IgD-negative memory B cell (primary cell): ENCODE measurements around the gene APH1B. TPM values are rescaled to one million over a fixed set of nuclear protein-coding genes. Genes with fewer than 3 reads are reported as not detected.
A peak's percentile ranks its signal among the peaks of the same experiment; 100 is the strongest.

Experiments
- H3K27ac Mint-ChIP-seq, 3 donors: one replicate each; pipeline ENCODE4 v1.8.0; 2020 to 2022; ENCODE audit warnings: mild to moderate bottlenecking in 3 of 3, mixed read lengths in 3 of 3, moderate library complexity in 1 of 3
- H3K27me3 Mint-ChIP-seq: one replicate; pipeline ENCODE4 v1.8.0; 2021; ENCODE audit warnings: mixed read lengths
- H3K36me3 Mint-ChIP-seq: one replicate; pipeline ENCODE4 v1.8.0; 2020; ENCODE audit warnings: mild to moderate bottlenecking, mixed read lengths
- H3K4me1 Mint-ChIP-seq, 3 donors: one replicate each; pipeline ENCODE4 v1.8.0; 2020 to 2022; ENCODE audit warnings: mixed read lengths in 3 of 3, mild to moderate bottlenecking in 1 of 3
- H3K4me3 Mint-ChIP-seq, 4 donors: one replicate each; pipeline ENCODE4 v1.8.0; 2020 to 2022; ENCODE audit warnings: mild to moderate bottlenecking in 4 of 4, mixed read lengths in 4 of 4, moderate library complexity in 3 of 4
- H3K9me3 Mint-ChIP-seq, 3 donors: one replicate each; pipeline ENCODE4 v1.8.0; 2020 to 2021; ENCODE audit warnings: mixed read lengths in 3 of 3, mild to moderate bottlenecking in 1 of 3
- polyA plus RNA-seq: library from polyadenylated mRNA; unstranded; fragments of 300-500 nt; fragmentation: Illumina TruSeq; gene quantifications from one replicate; pipeline ENCODE4 v1.2.3, GENCODE V29; 2021

Gene APH1B
- polyA plus RNA-seq, 1 donor from 2014 or later = 18.5 TPM

- Mint-ChIP-seq H3K4me3 (no peak overlapping the region), H3K27ac (peak overlapping the region in 1 of 3 donors; percentile 88)
Observed at GRCh38 chr15:63322541-63322940, 45.1 kb downstream of the APH1B start.

GRCh38 chr15:63323798-63324563 lies 46.6 kb downstream of the APH1B start:
- H3K27ac Mint-ChIP-seq = no peak overlapping the region
- H3K27me3 Mint-ChIP-seq = no peaks in the 10 kb centered on the region
- no peaks in the 10 kb centered on the region for H3K4me1 Mint-ChIP-seq
- no peaks in the 10 kb centered on the region for H3K9me3 Mint-ChIP-seq
- H3K36me3 Mint-ChIP-seq = peaks cover 1% of the 10 kb centered on the region
- no peak overlapping the region for H3K4me3 Mint-ChIP-seq

More at GRCh38 chr15:63322541-63322940, 45.1 kb downstream of the APH1B start:
- no peaks in the 10 kb centered on the region for H3K9me3 Mint-ChIP-seq
- no peaks in the 10 kb centered on the region for H3K27me3 Mint-ChIP-seq
- H3K36me3 Mint-ChIP-seq = peaks cover 1% of the 10 kb centered on the region
- no peaks in the 10 kb centered on the region for H3K4me1 Mint-ChIP-seq

GRCh38 chr15:63324770-63325169 lies 47.4 kb downstream of the APH1B start:
- H3K4me3 Mint-ChIP-seq = no peak overlapping the region
- H3K27ac Mint-ChIP-seq = no peak overlapping the region
- H3K27me3 Mint-ChIP-seq = peaks cover 2% of the 10 kb centered on the region
- peaks cover 1% of the 10 kb centered on the region for H3K36me3 Mint-ChIP-seq
- H3K4me1 Mint-ChIP-seq = no peaks in the 10 kb centered on the region
- no peaks in the 10 kb centered on the region for H3K9me3 Mint-ChIP-seq

GRCh38 chr15:63327648-63328421 lies 50.4 kb downstream of the APH1B start:
- Mint-ChIP-seq H3K4me1 (no peaks in the 10 kb centered on the region), H3K9me3 (no peaks in the 10 kb centered on the region), H3K4me3 (no peak overlapping the region), H3K36me3 (peaks cover 3% of the 10 kb centered on the region), H3K27me3 (peaks cover 2% of the 10 kb centered on the region), H3K27ac (no peak overlapping the region)

GRCh38 chr15:63329567-63330350 lies 52.4 kb downstream of the APH1B start:
- Mint-ChIP-seq H3K36me3 (peaks cover 3% of the 10 kb centered on the region), H3K27ac (peak overlapping the region in 1 of 3 donors; percentile 32), H3K27me3 (peaks cover 2% of the 10 kb centered on the region), H3K9me3 (no peaks in the 10 kb centered on the region), H3K4me1 (no peaks in the 10 kb centered on the region), H3K4me3 (no peak overlapping the region)

- no peaks in the 10 kb centered on the region for H3K9me3 Mint-ChIP-seq
- H3K4me3 Mint-ChIP-seq = no peak overlapping the region
- no peak overlapping the region for H3K27ac Mint-ChIP-seq
- H3K36me3 Mint-ChIP-seq = peaks cover 2% of the 10 kb centered on the region
- H3K4me1 Mint-ChIP-seq = no peaks in the 10 kb centered on the region
- H3K27me3 Mint-ChIP-seq = peaks cover 2% of the 10 kb centered on the region
Observed at GRCh38 chr15:63330926-63331325, 53.5 kb downstream of the APH1B start.

GRCh38 chr15:63331456-63331855 lies 54.1 kb downstream of the APH1B start:
- no peak overlapping the region for H3K27ac Mint-ChIP-seq
- H3K27me3 Mint-ChIP-seq = peaks cover 2% of the 10 kb centered on the region
- H3K4me3 Mint-ChIP-seq = no peak overlapping the region
- H3K36me3 Mint-ChIP-seq = peaks cover 2% of the 10 kb centered on the region
- H3K4me1 Mint-ChIP-seq = no peaks in the 10 kb centered on the region
- H3K9me3 Mint-ChIP-seq = no peaks in the 10 kb centered on the region

GRCh38 chr15:63332367-63333124 lies 55.1 kb downstream of the APH1B start:
- no peaks in the 10 kb centered on the region for H3K4me1 Mint-ChIP-seq
- H3K36me3 Mint-ChIP-seq = peaks cover 2% of the 10 kb centered on the region
- H3K4me3 Mint-ChIP-seq = no peak overlapping the region
- no peaks in the 10 kb centered on the region for H3K9me3 Mint-ChIP-seq
- peaks cover 2% of the 10 kb centered on the region for H3K27me3 Mint-ChIP-seq
- no peak overlapping the region for H3K27ac Mint-ChIP-seq

GRCh38 chr15:63334821-63335220 lies 57.4 kb downstream of the APH1B start:
- peaks cover 2% of the 10 kb centered on the region for H3K36me3 Mint-ChIP-seq
- no peaks in the 10 kb centered on the region for H3K4me1 Mint-ChIP-seq
- H3K27ac Mint-ChIP-seq = no peak overlapping the region
- no peak overlapping the region for H3K4me3 Mint-ChIP-seq
- peaks cover 2% of the 10 kb centered on the region for H3K27me3 Mint-ChIP-seq
- H3K9me3 Mint-ChIP-seq = no peaks in the 10 kb centered on the region

- H3K36me3 Mint-ChIP-seq = peaks cover 2% of the 10 kb centered on the region
- H3K4me1 Mint-ChIP-seq = no peaks in the 10 kb centered on the region
- no peak overlapping the region for H3K4me3 Mint-ChIP-seq
- peaks cover 2% of the 10 kb centered on the region for H3K27me3 Mint-ChIP-seq
- no peak overlapping the region for H3K27ac Mint-ChIP-seq
- H3K9me3 Mint-ChIP-seq = no peaks in the 10 kb centered on the region
Observed at GRCh38 chr15:63335543-63336240, 58.3 kb downstream of the APH1B start.

GRCh38 chr15:63337046-63337445 lies 59.6 kb downstream of the APH1B start:
- peaks cover 2% of the 10 kb centered on the region for H3K27me3 Mint-ChIP-seq
- H3K9me3 Mint-ChIP-seq = no peaks in the 10 kb centered on the region
- no peaks in the 10 kb centered on the region for H3K4me1 Mint-ChIP-seq
- H3K4me3 Mint-ChIP-seq = no peak overlapping the region
- H3K27ac Mint-ChIP-seq = no peak overlapping the region
- H3K36me3 Mint-ChIP-seq = no peaks in the 10 kb centered on the region

- no peaks in the 10 kb centered on the region for H3K36me3 Mint-ChIP-seq
- H3K9me3 Mint-ChIP-seq = no peaks in the 10 kb centered on the region
- no peak overlapping the region for H3K27ac Mint-ChIP-seq
Observed at GRCh38 chr15:63338170-63338569, 60.8 kb downstream of the APH1B start.

GRCh38 chr15:63339006-63339766 lies 61.8 kb downstream of the APH1B start:
- Mint-ChIP-seq H3K27me3 (peaks cover 8% of the 10 kb centered on the region), H3K4me1 (peaks cover 0 to 9% (median 0%) of the 10 kb centered on the region in 3 donors), H3K4me3 (no peak overlapping the region), H3K27ac (no peak overlapping the region), H3K9me3 (no peaks in the 10 kb centered on the region), H3K36me3 (no peaks in the 10 kb centered on the region)

More at GRCh38 chr15:63338170-63338569, 60.8 kb downstream of the APH1B start:
- Mint-ChIP-seq H3K4me1 (peaks cover 0 to 4% (median 0%) of the 10 kb centered on the region in 3 donors), H3K27me3 (peaks cover 2% of the 10 kb centered on the region), H3K4me3 (no peak overlapping the region)
